Mesenchymal stem cell (in vitro differentiated cells and primary cell): ENCODE data around the gene PGAM1.
A peak's percentile ranks its signal among the peaks of the same experiment; 100 is the strongest.

ENCODE experiments used
- DNase-seq: peaks from one replicate; pipeline ENCODE4 v3.0.0-alpha.2; 2013
- H2AFZ ChIP-seq: one replicate; pipeline ENCODE4 v1.6.1; 2013; ENCODE audit warnings: low read depth, mild to moderate bottlenecking, control low read depth, inconsistent platforms, low read length, moderate library complexity
- H2AK5ac ChIP-seq: 2 replicates; pipeline ENCODE4 v1.6.1; 2013; ENCODE audit warnings: low read length, moderate library complexity, mild to moderate bottlenecking, inconsistent platforms; ENCODE audit not compliant: severe bottlenecking
- H2BK120ac ChIP-seq: one replicate; pipeline ENCODE4 v1.6.1; 2013; ENCODE audit warnings: low read depth, mild to moderate bottlenecking, inconsistent platforms, low read length, moderate library complexity
- H2BK12ac ChIP-seq, 2 experiments: one replicate each; pipeline ENCODE4 v1.6.1; 2013; ENCODE audit warnings: inconsistent platforms in 2 of 2, low read length in 2 of 2, mild to moderate bottlenecking in 2 of 2, moderate library complexity in 2 of 2, control low read depth in 1 of 2
- H2BK15ac ChIP-seq: one replicate; pipeline ENCODE4 v1.6.1; 2013; ENCODE audit warnings: mild to moderate bottlenecking, low read depth, inconsistent platforms; ENCODE audit not compliant: poor library complexity, severe bottlenecking
- H2BK5ac ChIP-seq: 2 replicates; pipeline ENCODE4 v1.6.1; 2013; ENCODE audit warnings: low read depth, mild to moderate bottlenecking, low read length, control low read depth, inconsistent platforms; ENCODE audit not compliant: poor library complexity, severe bottlenecking
- H3K14ac ChIP-seq, 2 experiments: one replicate each; pipeline ENCODE4 v1.6.1; 2013; ENCODE audit warnings: inconsistent platforms in 2 of 2, low read length in 2 of 2, control low read depth in 1 of 2, mild to moderate bottlenecking in 1 of 2, moderate library complexity in 1 of 2
- H3K18ac ChIP-seq, 2 experiments: one replicate each; pipeline ENCODE4 v1.6.1; 2013; ENCODE audit warnings: inconsistent platforms in 2 of 2, low read length in 2 of 2, control low read depth in 1 of 2, low read depth in 1 of 2, mild to moderate bottlenecking in 1 of 2
- H3K23ac ChIP-seq, 2 experiments: one replicate each; pipeline ENCODE4 v1.6.1; 2013; ENCODE audit warnings: inconsistent platforms in 2 of 2, low read length in 2 of 2, mild to moderate bottlenecking in 2 of 2, moderate library complexity in 2 of 2, control low read depth in 1 of 2
- H3K27ac ChIP-seq: 2 replicates; pipeline ENCODE4 v1.5.1; 2013; ENCODE audit warnings: mild to moderate bottlenecking, moderate library complexity, low read length, control low read depth, inconsistent platforms; ENCODE audit not compliant: poor library complexity, severe bottlenecking
- H3K27me3 ChIP-seq, 2 experiments: 2 replicates each; pipeline versions ENCODE4 v1.6.1 to v1.7.0; 2013; ENCODE audit warnings: low read length in 2 of 2, mild to moderate bottlenecking in 2 of 2, moderate library complexity in 2 of 2, control low read depth in 1 of 2, inconsistent platforms in 1 of 2; ENCODE audit not compliant: control insufficient read depth in 1 of 2, insufficient read depth in 1 of 2
- H3K36me3 ChIP-seq, 2 experiments: 2 replicates each; pipeline versions ENCODE4 v1.6.1 to v1.7.0; 2013; ENCODE audit warnings: low read length in 2 of 2, control low read depth in 1 of 2, inconsistent platforms in 1 of 2, low read depth in 1 of 2, mild to moderate bottlenecking in 1 of 2; ENCODE audit not compliant: insufficient read depth in 2 of 2, control insufficient read depth in 1 of 2
- H3K4ac ChIP-seq, 2 experiments: one replicate each; pipeline ENCODE4 v1.6.1; 2013; ENCODE audit warnings: inconsistent platforms in 2 of 2, low read length in 2 of 2, mild to moderate bottlenecking in 2 of 2, moderate library complexity in 2 of 2, control low read depth in 1 of 2, low read depth in 1 of 2
- H3K4me1 ChIP-seq: 2 replicates; pipeline ENCODE4 v1.6.1; 2013; ENCODE audit warnings: low read depth, low read length, control low read depth; ENCODE audit not compliant: control insufficient read depth, insufficient read depth
- H3K4me2 ChIP-seq: 2 replicates; pipeline ENCODE4 v1.6.1; 2013; ENCODE audit warnings: low read length, mild to moderate bottlenecking, inconsistent platforms; ENCODE audit not compliant: poor library complexity, severe bottlenecking
- H3K4me3 ChIP-seq, 2 experiments: 2 replicates each; pipeline versions ENCODE4 v1.5.1 to v1.7.0; 2013; ENCODE audit warnings: low read length in 2 of 2, mild to moderate bottlenecking in 2 of 2, control low read depth in 1 of 2, low read depth in 1 of 2; ENCODE audit not compliant: insufficient read depth in 1 of 2
- H3K79me1 ChIP-seq: replicated peaks from 2 replicates; pipeline ENCODE4 v1.6.1; 2013; ENCODE audit warnings: mild to moderate bottlenecking, control low read depth, low read length, inconsistent platforms; ENCODE audit not compliant: poor library complexity, severe bottlenecking
- H3K9ac ChIP-seq: 2 replicates; pipeline ENCODE4 v1.7.0; 2013; ENCODE audit warnings: mild to moderate bottlenecking, low read length, moderate library complexity
- H3K9me3 ChIP-seq: 2 replicates; pipeline ENCODE4 v1.7.0; 2013; ENCODE audit warnings: mild to moderate bottlenecking, low read length; ENCODE audit not compliant: control insufficient read depth
- H4K8ac ChIP-seq: one replicate; pipeline ENCODE4 v1.6.1; 2013; ENCODE audit warnings: inconsistent platforms, mild to moderate bottlenecking, low read length, moderate library complexity
- H4K91ac ChIP-seq: one replicate; pipeline ENCODE4 v1.6.1; 2013; ENCODE audit warnings: mild to moderate bottlenecking, low read length, inconsistent platforms
- WGBS: methylation state at CpG from one replicate; pipeline ENCODE4 v1.1.7; 2013; ENCODE audit warnings: mixed read lengths; 5-methylcytosine and 5-hydroxymethylcytosine counted together

The PGAM1 gene

GRCh38 chr10:97393034-97393573 is 32.9 kb upstream of the PGAM1 start:
- Histone ChIP-seq H3K27ac (no peak overlapping the region), H3K79me1 (peaks cover 18% of the 10 kb centered on the region), H3K36me3 (peaks cover 65 to 66% of the 10 kb centered on the region in 2 experiments), H3K14ac (no peak overlapping the region), H3K4me1 (no peaks in the 10 kb centered on the region), H3K4ac (no peak overlapping the region), H3K27me3 (no peaks in the 10 kb centered on the region), H3K9me3 (no peaks in the 10 kb centered on the region), H3K4me3 (no peak overlapping the region), H4K91ac (no peak overlapping the region), H2BK12ac (no peak overlapping the region), H4K8ac (no peak overlapping the region), H3K18ac (no peak overlapping the region), H2BK5ac (no peak overlapping the region), H2BK15ac (no peak overlapping the region), H3K23ac (no peak overlapping the region), H2AK5ac (no peak overlapping the region), H3K9ac (no peak overlapping the region), H2AFZ (no peak overlapping the region), H2BK120ac (no peak overlapping the region), H3K4me2 (no peak overlapping the region)
- DNase-seq, result peak; percentile 29
- WGBS, result 98% methylated on average over 8 of the region's 8 CpGs

GRCh38 chr10:97396056-97396455 is 29.9 kb upstream of the PGAM1 start:
- Histone ChIP-seq H4K8ac (no peak overlapping the region), H3K9ac (no peak overlapping the region), H3K18ac (no peak overlapping the region), H2BK15ac (no peak overlapping the region), H3K36me3 (peaks cover 37 to 40% of the 10 kb centered on the region in 2 experiments), H3K23ac (no peak overlapping the region), H3K4me1 (peaks cover 2% of the 10 kb centered on the region), H3K79me1 (peaks cover 15% of the 10 kb centered on the region), H3K14ac (no peak overlapping the region), H2BK120ac (no peak overlapping the region), H3K4me3 (no peak overlapping the region), H3K4ac (no peak overlapping the region), H2AK5ac (no peak overlapping the region), H3K4me2 (no peak overlapping the region), H2AFZ (no peak overlapping the region), H2BK12ac (no peak overlapping the region), H2BK5ac (no peak overlapping the region), H3K27ac (no peak overlapping the region), H3K27me3 (no peaks in the 10 kb centered on the region), H4K91ac (no peak overlapping the region), H3K9me3 (no peaks in the 10 kb centered on the region)
- DNase-seq, result peak; percentile 37
- 83% methylated on average over 4 of the region's 4 CpGs for WGBS

DNA sequence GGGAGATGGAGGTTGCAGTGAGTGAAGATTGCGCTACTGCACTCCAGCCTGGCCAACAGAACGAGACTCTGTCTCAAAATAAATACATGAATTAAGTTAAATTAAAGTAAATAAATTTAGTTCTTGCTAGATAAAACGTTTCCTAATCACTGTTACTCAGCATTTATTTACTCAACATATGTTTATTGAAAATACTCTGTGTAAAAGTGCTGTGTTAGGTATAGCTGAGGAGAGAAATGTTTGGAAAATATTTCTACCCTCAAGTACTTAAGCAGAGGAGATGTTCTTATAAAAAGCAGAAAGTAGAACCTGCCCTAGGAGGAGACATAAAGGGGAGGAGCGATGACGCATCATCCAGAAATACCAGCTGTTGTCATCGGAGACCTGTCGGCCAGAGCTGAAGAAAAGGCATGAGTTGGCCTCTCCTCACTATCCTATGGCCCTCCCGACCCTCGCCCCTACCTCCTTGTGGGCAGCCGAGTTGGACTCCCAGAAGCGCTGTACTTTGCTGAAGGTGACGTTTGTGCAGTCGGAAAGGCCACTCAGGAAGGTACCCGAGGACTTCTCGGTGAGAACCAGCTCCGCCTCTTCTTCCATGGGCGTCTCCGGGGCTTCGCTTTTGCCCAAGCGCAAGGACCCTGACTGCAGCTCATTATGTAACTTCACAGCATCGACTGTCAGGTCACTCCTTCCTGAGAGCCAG is 26.0 kb upstream of the PGAM1 start:
- Histone ChIP-seq H3K4me2 (peak overlapping the region; percentile 95), H3K14ac (no peak overlapping the region), H2AK5ac (no peak overlapping the region), H4K91ac (no peak overlapping the region), H3K4ac (no peak overlapping the region), H3K4me1 (peaks cover 5% of the 10 kb centered on the region), H3K27me3 (no peaks in the 10 kb centered on the region), H2BK120ac (no peak overlapping the region), H3K36me3 (peaks cover 18 to 21% of the 10 kb centered on the region in 2 experiments), H4K8ac (peak overlapping the region; percentile 19), H3K4me3 (peak overlapping the region; percentile 90 to 93), H2AFZ (peak overlapping the region; percentile 76), H3K27ac (peak overlapping the region; percentile 38), H3K9me3 (no peaks in the 10 kb centered on the region), H3K79me1 (peaks cover 13% of the 10 kb centered on the region), H3K23ac (no peak overlapping the region), H2BK12ac (no peak overlapping the region), H3K18ac (peak overlapping the region in 1 of 2 experiments; percentile 11), H3K9ac (peak overlapping the region; percentile 96), H2BK5ac (peak overlapping the region; percentile 15), H2BK15ac (no peak overlapping the region)
- peak; percentile 92 for DNase-seq
- 19% methylated on average over 18 of the region's 21 CpGs for WGBS

- Histone ChIP-seq H2BK15ac (peak within 1 kb of the TSS; percentile 21), H3K27me3 (no peaks in the 10 kb centered on the region), H3K4me3 (peak within 1 kb of the TSS; percentile 90 to 93), H4K91ac (no peak within 1 kb of the TSS), H3K79me1 (peaks cover 13% of the 10 kb centered on the region), H2AFZ (peak within 1 kb of the TSS; percentile 97), H3K18ac (peak within 1 kb of the TSS; percentile 43 to 87), H3K4ac (no peak within 1 kb of the TSS), H3K23ac (no peak within 1 kb of the TSS), H3K27ac (peak within 1 kb of the TSS; percentile 38), H3K9ac (peak within 1 kb of the TSS; percentile 96), H3K14ac (no peak within 1 kb of the TSS), H3K4me2 (peak within 1 kb of the TSS; percentile 95), H4K8ac (peak within 1 kb of the TSS; percentile 74), H2AK5ac (no peak within 1 kb of the TSS), H3K4me1 (peaks cover 5% of the 10 kb centered on the region), H3K36me3 (peaks cover 10 to 17% of the 10 kb centered on the region in 2 experiments), H2BK120ac (no peak within 1 kb of the TSS), H2BK5ac (peak within 1 kb of the TSS; percentile 15), H3K9me3 (no peaks in the 10 kb centered on the region), H2BK12ac (no peak within 1 kb of the TSS)
- WGBS, result under 1% methylated on average over 39 of the region's 39 CpGs
- DNase-seq, result peak; percentile 100
Measured at GRCh38 chr10:97400665-97401454, 25.1 kb upstream of the PGAM1 start, which contains the start of gene RRP12. Gene RRP12, minus strand, starts transcription at chr10:97401340. Its CDS starts 109 bp downstream, at chr10:97401231.
